IMR-90 (cell line): ENCODE measurements around the gene LRIG1. TPM values are rescaled to one million over a fixed set of nuclear protein-coding genes. Genes with fewer than 3 reads are reported as not detected.

Experiments
- ATAC-seq: fragments of 200-7000 bp; cut with Tn5 transposase; 2 replicates; pipeline ENCODE4 v1.9.1; 2020; ENCODE audit warnings: low read depth, mild to moderate bottlenecking, moderate library complexity
- BruUV-seq: library from RNA; stranded (reverse); fragments of 400-500 nt; replicated peaks from 2 replicates; lab custom pipeline; 2021; lab: Mats Ljungman, UMichigan
- CTCF ChIA-PET: fragments of 300-600 bp; formaldehyde crosslinking; extraction: SDS; loops from one replicate; lab custom pipeline; 2021; ENCODE audit warnings: antibody characterized with exemption; lab: Yijun Ruan, JAX
- POLR2A ChIA-PET: fragments of 300-600 bp; sonication (Branson Sonifier 250); formaldehyde crosslinking; loops from one replicate; lab custom pipeline; 2022; ENCODE audit warnings: antibody characterized with exemption; ENCODE audit not compliant: unreplicated experiment; lab: Charles Lee
- DNase-seq: peaks from one replicate; pipeline ENCODE4 v3.0.0; 2013
- H2AFZ ChIP-seq: replicated peaks from 2 replicates; pipeline ENCODE3; 2013; ENCODE audit warnings: low read length, mild to moderate bottlenecking; ENCODE audit not compliant: poor library complexity
- H2AK5ac ChIP-seq: 2 replicates; pipeline ENCODE4 v1.6.1; 2013; ENCODE audit warnings: low read depth, low read length, inconsistent platforms
- H2AK9ac ChIP-seq: replicated peaks from 2 replicates; pipeline ENCODE3; 2013; ENCODE audit warnings: mild to moderate bottlenecking, low read depth, low read length, moderate library complexity; ENCODE audit not compliant: poor library complexity
- H2BK120ac ChIP-seq: 2 replicates; pipeline ENCODE4 v1.6.1; 2013; ENCODE audit warnings: low read depth, low read length, inconsistent platforms
- H2BK15ac ChIP-seq: 3 replicates; pipeline ENCODE4 v1.6.1; 2013; ENCODE audit warnings: low read depth, low read length, inconsistent platforms
- H2BK20ac ChIP-seq: 2 replicates; pipeline ENCODE4 v1.6.1; 2013; ENCODE audit warnings: low read depth, mild to moderate bottlenecking, inconsistent platforms, low read length, moderate library complexity
- H2BK5ac ChIP-seq: 2 replicates; pipeline ENCODE4 v1.6.1; 2013; ENCODE audit warnings: mild to moderate bottlenecking, low read depth, low read length, inconsistent platforms; ENCODE audit not compliant: poor library complexity, severe bottlenecking
- H3K14ac ChIP-seq: replicated peaks from 2 replicates; pipeline ENCODE4 v1.6.1; 2013; ENCODE audit warnings: low read depth, low read length, inconsistent platforms
- H3K18ac ChIP-seq: 2 replicates; pipeline ENCODE4 v1.6.1; 2013; ENCODE audit warnings: low read depth, low read length, control low read depth
- H3K23ac ChIP-seq: 2 replicates; pipeline ENCODE4 v1.6.1; 2013; ENCODE audit warnings: low read depth, low read length, inconsistent platforms
- H3K27ac ChIP-seq: 2 replicates; pipeline ENCODE4 v1.5.1; 2013; ENCODE audit warnings: mild to moderate bottlenecking, control low read depth, low read length; ENCODE audit not compliant: insufficient read depth
- H3K27me3 ChIP-seq: 2 replicates; pipeline ENCODE4 v1.6.1; 2013; ENCODE audit warnings: low read length; ENCODE audit not compliant: control insufficient read depth, insufficient read depth
- H3K36me3 ChIP-seq: 2 replicates; pipeline ENCODE4 v1.6.1; 2013; ENCODE audit warnings: low read length, mixed read lengths; ENCODE audit not compliant: control insufficient read depth, insufficient read depth
- H3K4ac ChIP-seq: 2 replicates; pipeline ENCODE4 v1.6.1; 2013; ENCODE audit warnings: low read depth, low read length, inconsistent platforms
- H3K4me1 ChIP-seq: 2 replicates; pipeline ENCODE4 v1.6.1; 2013; ENCODE audit warnings: low read length, mixed read lengths; ENCODE audit not compliant: control insufficient read depth, insufficient read depth
- H3K4me2 ChIP-seq: 2 replicates; pipeline ENCODE4 v1.6.1; 2013; ENCODE audit warnings: low read depth, mild to moderate bottlenecking, control low read depth, low read length, moderate library complexity
- H3K4me3 ChIP-seq: 2 replicates; pipeline ENCODE4 v1.5.1; 2013; ENCODE audit warnings: low read depth, mild to moderate bottlenecking, control low read depth, low read length, moderate library complexity; ENCODE audit not compliant: insufficient read depth
- H3K56ac ChIP-seq: 2 replicates; pipeline ENCODE4 v1.6.1; 2013; ENCODE audit warnings: low read length, inconsistent platforms; ENCODE audit not compliant: insufficient read depth; ENCODE audit errors: extremely low read depth
- H3K79me1 ChIP-seq, 2 experiments: 2 replicates each; pipeline ENCODE4 v1.6.1; 2013; ENCODE audit warnings: low read length in 2 of 2, inconsistent platforms in 1 of 2, low read depth in 1 of 2
- H3K9ac ChIP-seq: 2 replicates; pipeline ENCODE4 v1.6.1; 2013; ENCODE audit warnings: low read depth, low read length, control low read depth
- H3K9me1 ChIP-seq: 2 replicates; pipeline ENCODE4 v1.6.1; 2013; ENCODE audit warnings: low read length, inconsistent platforms; ENCODE audit not compliant: insufficient read depth
- H3K9me3 ChIP-seq: 2 replicates; pipeline ENCODE4 v1.6.1; 2013; ENCODE audit warnings: low read length; ENCODE audit not compliant: control insufficient read depth, insufficient read depth
- H4K20me1 ChIP-seq: 2 replicates; pipeline ENCODE4 v1.6.1; 2013; ENCODE audit warnings: low read length, inconsistent platforms; ENCODE audit not compliant: insufficient read depth
- H4K5ac ChIP-seq: 2 replicates; pipeline ENCODE4 v1.6.1; 2013; ENCODE audit warnings: mild to moderate bottlenecking, low read depth, low read length, control low read depth
- H4K8ac ChIP-seq, 2 experiments: 2 replicates each; pipeline ENCODE4 v1.6.1; 2013; ENCODE audit warnings: low read depth in 2 of 2, low read length in 2 of 2, control low read depth in 1 of 2, inconsistent platforms in 1 of 2
- H4K91ac ChIP-seq: 2 replicates; pipeline ENCODE4 v1.6.1; 2013; ENCODE audit warnings: low read depth, low read length, inconsistent platforms; ENCODE audit not compliant: insufficient read depth
- CEBPB ChIP-seq: IDR thresholded peaks from 2 replicates; pipeline ENCODE4 v1.6.1; 2012; ENCODE audit warnings: low read depth, low read length, improper control_type of control experiment
- CTCF ChIP-seq: conservative IDR thresholded peaks from 2 replicates; pipeline ENCODE4 v1.5.1; 2012; ENCODE audit warnings: mild to moderate bottlenecking, low read depth, low read length, improper control_type of control experiment
- MAFK ChIP-seq: IDR thresholded peaks from 2 replicates; pipeline ENCODE4 v1.6.1; 2012; ENCODE audit warnings: low read depth, low read length, improper control_type of control experiment
- NFE2L2 ChIP-seq: fragments of 150-350 bp; IDR thresholded peaks from 2 replicates; pipeline ENCODE4 v1.6.1; 2016; ENCODE audit warnings: low read depth, mild to moderate bottlenecking, low read length
- RAD21 ChIP-seq: IDR thresholded peaks from 2 replicates; pipeline ENCODE4 v1.6.1; 2012; ENCODE audit warnings: low read length, improper control_type of control experiment
- SMC3 ChIP-seq: fragments of 150-350 bp; IDR thresholded peaks from 2 replicates; pipeline ENCODE4 v1.6.1; 2016; ENCODE audit warnings: low read depth, mild to moderate bottlenecking, antibody characterized with exemption, low read length, moderate library complexity
- USF2 ChIP-seq: fragments of 150-350 bp; IDR thresholded peaks from 2 replicates; pipeline ENCODE4 v1.6.1; 2017; ENCODE audit warnings: mild to moderate bottlenecking, antibody characterized with exemption, low read length, low read depth
- WGBS, 2 experiments: methylation state at CpG; one replicate each; pipeline versions ENCODE4 v1.1.5 to v1.1.7; 2013; ENCODE audit warnings: missing lambda C conversion rate in 2 of 2; ENCODE audit not compliant: insufficient read length in 1 of 2; ENCODE audit errors: extremely low coverage in 2 of 2; 5-methylcytosine and 5-hydroxymethylcytosine counted together
- dilution Hi-C: fragments of 300-500 bp; cut with HindIII; formaldehyde crosslinking; loops from one replicate; pipeline ENCODE4 v1.14.3; 2018; ENCODE audit warnings: low sequenced_read_pairs; ENCODE audit not compliant: unreplicated experiment
- in situ Hi-C: fragments of 300-500 bp; cut with MboI; formaldehyde crosslinking; loops from 3 replicates; pipeline ENCODE4 v1.14.3; 2019; ENCODE audit warnings: low sequenced_read_pairs, inconsistent platforms, mixed read lengths
- intact Hi-C: fragments of 100-400 bp; cut with micrococcal nuclease; formaldehyde crosslinking; loops from 2 replicates; pipeline ENCODE4 v1.10.0; 2022
- polyA plus RNA-seq, 3 experiments: library from polyadenylated mRNA; depleted of rRNA; stranded (reverse); fragments of >200 nt; gene quantifications; 2 replicates each; pipeline ENCODE4 v1.2.3, GENCODE V29; 2012; ENCODE audit warnings: low replicate concordance in 1 of 3
- total RNA-seq: library from RNA; depleted of rRNA; stranded (reverse); fragments of >200 nt; gene quantifications from 2 replicates; pipeline ENCODE4 v1.2.3, GENCODE V29; 2012

The LRIG1 gene
- total and polyA plus RNA-seq, 2 of the 4 experiments (the other 2 are of a cell fraction) = 62.8 to 87.8 TPM

- Histone ChIP-seq H3K9me1 (peaks cover 7% of the 10 kb centered on the region), H3K23ac (no peak overlapping the region), H3K4ac (no peak overlapping the region), H4K20me1 (no peaks in the 10 kb centered on the region), H3K9ac (no peak overlapping the region), H3K4me2 (no peak overlapping the region), H2BK5ac (no peak overlapping the region), H2BK120ac (no peak overlapping the region), H2BK15ac (no peak overlapping the region), H2AK9ac (no peak overlapping the region), H3K79me1 (no peaks in the 10 kb centered on the region; a peak in 2 of 4 replicates), H3K4me3 (no peak overlapping the region), H2AFZ (no peak overlapping the region), H2AK5ac (no peak overlapping the region), H3K18ac (no peak overlapping the region), H3K4me1 (peaks cover 3% of the 10 kb centered on the region; the same call in 1 of the 2 replicates), H3K9me3 (no peaks in the 10 kb centered on the region), H4K91ac (no peak overlapping the region), H3K36me3 (no peaks in the 10 kb centered on the region), H3K56ac (no peak overlapping the region), H3K27ac (no peak overlapping the region), H4K8ac (no peak overlapping the region), H2BK20ac (no peak overlapping the region), H3K27me3 (no peaks in the 10 kb centered on the region), H3K14ac (no peak overlapping the region), H4K5ac (no peak overlapping the region)
- dilution Hi-C loops = no loop called here
- no TSS peak for BruUV-seq
- intact Hi-C loops = no loop called here
- ATAC-seq (no peak), DNase-seq (no peak)
- no CpG with 5 or more reads among the region's 1 CpG for WGBS, 2 experiments
- CTCF ChIA-PET = no interaction called here
- in situ Hi-C loops = no loop called here
- POLR2A ChIA-PET = no interaction called here
- TF ChIP-seq RAD21 (no peak), CEBPB (no peak), MAFK (no peak), CTCF (no peak), NFE2L2 (no peak), USF2 (no peak), SMC3 (no peak)
Observed at GRCh38 chr3:66355997-66356396, 144.8 kb downstream of the LRIG1 start.
